SU-DHL-6 (cell line): ENCODE results near the gene FOXF2.

Source experiments
- H2AFZ ChIP-seq: fragments of 200-600 bp; sonication (generic); 2 replicates; pipeline ENCODE4 v1.6.1; 2014; ENCODE audit warnings: low read depth, mild to moderate bottlenecking, moderate library complexity, mixed read lengths, antibody characterized with exemption, low read length; ENCODE audit not compliant: severe bottlenecking
- H3F3A ChIP-seq: fragments of 200-600 bp; shearing (Covaris generic); 2 replicates; pipeline ENCODE4 v1.6.0; 2016; ENCODE audit warnings: antibody characterized with exemption, mild to moderate bottlenecking; ENCODE audit not compliant: insufficient read depth
- H3K27ac ChIP-seq: fragments of 200-600 bp; sonication (generic); 2 replicates; pipeline ENCODE4 v1.5.1; 2016; ENCODE audit warnings: low read depth, mild to moderate bottlenecking, low read length, moderate library complexity, mixed read lengths
- H3K27me3 ChIP-seq: fragments of 200-600 bp; sonication (generic), shearing (Covaris generic); 2 replicates; pipeline ENCODE4 v1.6.0; 2014; ENCODE audit warnings: mild to moderate bottlenecking, low read length
- H3K36me3 ChIP-seq: fragments of 200-600 bp; sonication (generic); 2 replicates; pipeline ENCODE4 v1.6.1; 2014; ENCODE audit warnings: mild to moderate bottlenecking, low read length, mixed read lengths
- H3K4me2 ChIP-seq: fragments of 300-600, 200-600 bp; shearing (Covaris generic), sonication (generic); 2 replicates; pipeline ENCODE4 v1.6.0; 2014; ENCODE audit warnings: low read length, low read depth, mild to moderate bottlenecking; ENCODE audit not compliant: poor library complexity, severe bottlenecking
- H3K4me3 ChIP-seq: fragments of 200-600 bp; sonication (generic); 2 replicates; pipeline ENCODE4 v1.5.1; 2014; ENCODE audit warnings: antibody characterized with exemption, low read length, mild to moderate bottlenecking, mixed read lengths; ENCODE audit not compliant: insufficient read depth, poor library complexity, severe bottlenecking
- H3K79me2 ChIP-seq: fragments of 200-600 bp; sonication (generic); 2 replicates; pipeline ENCODE4 v1.6.1; 2014; ENCODE audit warnings: mild to moderate bottlenecking, low read length, moderate library complexity; ENCODE audit not compliant: insufficient read depth
- H3K9ac ChIP-seq: fragments of 200-600 bp; sonication (generic); 2 replicates; pipeline ENCODE4 v1.7.0; 2014; ENCODE audit warnings: mild to moderate bottlenecking, low read length
- H3K9me2 ChIP-seq: fragments of 200-600 bp; sonication (generic); replicated peaks from 2 replicates; pipeline ENCODE4 v1.6.1; 2014; ENCODE audit warnings: low read length; ENCODE audit not compliant: insufficient read depth
- H3K9me3 ChIP-seq: fragments of 200-600 bp; sonication (generic); 2 replicates; pipeline ENCODE4 v1.6.1; 2014; ENCODE audit warnings: low read length, mixed read lengths; ENCODE audit not compliant: insufficient read depth
- H4K20me1 ChIP-seq: fragments of 200-600 bp; sonication (generic); 2 replicates; pipeline ENCODE4 v1.6.1; 2014; ENCODE audit warnings: low read depth, mild to moderate bottlenecking, antibody characterized with exemption, low read length, moderate library complexity, mixed read lengths
- CTCF ChIP-seq: fragments of 200-600 bp; sonication (generic); IDR thresholded peaks from one replicate; pipeline ENCODE4 v1.5.1; 2017; ENCODE audit warnings: antibody characterized with exemption, mild to moderate bottlenecking, low read length, moderate library complexity; ENCODE audit not compliant: insufficient read depth, poor library complexity, severe bottlenecking
- EZH2phosphoT487 ChIP-seq: fragments of 200-600 bp; sonication (generic), shearing (Covaris generic); conservative IDR thresholded peaks from 2 replicates; pipeline ENCODE4 v1.6.1; 2018; ENCODE audit warnings: mild to moderate bottlenecking, antibody characterized with exemption, low read length, moderate library complexity, mixed read lengths

The FOXF2 gene

DNA sequence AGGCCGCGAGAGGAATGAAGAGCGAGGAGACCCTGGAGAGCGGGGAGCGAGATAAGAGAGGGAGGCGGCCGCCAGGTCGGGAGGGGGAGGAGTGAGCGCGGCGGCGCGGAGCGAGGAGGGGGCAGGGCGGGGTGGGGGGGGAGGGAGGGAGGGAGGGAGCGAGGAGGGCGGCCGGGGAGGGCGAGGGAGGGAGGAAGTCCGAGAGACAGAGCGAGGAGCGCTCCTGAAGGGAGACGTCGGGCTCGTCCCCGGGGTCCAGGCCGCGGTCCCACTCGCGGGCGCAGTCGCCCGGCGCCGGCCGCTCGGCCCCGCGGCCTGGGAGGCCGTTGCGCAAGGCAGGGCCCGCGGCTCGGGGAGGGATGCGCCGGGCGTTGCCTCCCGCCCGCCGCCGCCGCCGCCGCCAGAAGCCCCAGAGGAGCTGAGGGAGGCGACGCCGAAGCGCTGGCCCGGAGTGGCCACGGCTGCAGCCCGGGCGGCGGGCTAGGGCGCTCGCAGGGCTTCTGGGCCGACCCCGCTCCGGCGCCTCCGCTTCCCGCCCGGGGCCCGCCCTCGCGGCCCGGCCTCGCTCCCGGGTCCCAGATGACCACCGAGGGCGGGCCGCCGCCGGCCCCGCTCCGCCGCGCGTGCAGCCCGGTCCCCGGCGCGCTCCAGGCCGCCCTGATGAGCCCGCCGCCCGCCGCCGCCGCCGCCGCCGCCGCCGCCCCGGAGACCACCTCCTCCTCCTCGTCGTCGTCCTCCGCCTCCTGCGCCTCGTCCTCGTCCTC lies at the start of gene FOXF2:
Gene FOXF2, plus strand, starts transcription at position 208 of the 764 bp plus-strand sequence. Its CDS starts 372 bp downstream, at position 580.
- Histone ChIP-seq H3K79me2 (no peaks in the 10 kb centered on the region), H3K4me2 (no peak within 1 kb of the TSS), H3K27ac (no peak within 1 kb of the TSS), H3K36me3 (no peaks in the 10 kb centered on the region), H3K9me3 (no peaks in the 10 kb centered on the region), H3K9me2 (no peaks in the 10 kb centered on the region), H2AFZ (no peak within 1 kb of the TSS), H3K27me3 (no peaks in the 10 kb centered on the region), H3F3A (no peaks in the 10 kb centered on the region), H3K4me3 (no peak within 1 kb of the TSS), H3K9ac (no peak within 1 kb of the TSS), H4K20me1 (no peaks in the 10 kb centered on the region)
- TF ChIP-seq EZH2phosphoT487 (no peak), CTCF (no peak)

GRCh38 chr6:1346101-1346500 lies 43.3 kb upstream of the FOXF2 start:
- no peak overlapping the region for H3K27ac ChIP-seq
- H3K4me3 ChIP-seq = no peak overlapping the region
- H3K36me3 ChIP-seq = no peaks in the 10 kb centered on the region
- TF ChIP-seq EZH2phosphoT487 (no peak), CTCF (no peak)
- no peaks in the 10 kb centered on the region for H3K27me3 ChIP-seq
- no peaks in the 10 kb centered on the region for H4K20me1 ChIP-seq
- no peak overlapping the region for H3K4me2 ChIP-seq
- no peak overlapping the region for H3K9ac ChIP-seq
- no peaks in the 10 kb centered on the region for H3K79me2 ChIP-seq
- H3K9me3 ChIP-seq = 0 out of 2 replicates have a peak, but pooled peaks cover 2% of the 10 kb centered on the region
- no peak overlapping the region for H2AFZ ChIP-seq
- H3K9me2 ChIP-seq = no peaks in the 10 kb centered on the region
- no peaks in the 10 kb centered on the region for H3F3A ChIP-seq

DNA sequence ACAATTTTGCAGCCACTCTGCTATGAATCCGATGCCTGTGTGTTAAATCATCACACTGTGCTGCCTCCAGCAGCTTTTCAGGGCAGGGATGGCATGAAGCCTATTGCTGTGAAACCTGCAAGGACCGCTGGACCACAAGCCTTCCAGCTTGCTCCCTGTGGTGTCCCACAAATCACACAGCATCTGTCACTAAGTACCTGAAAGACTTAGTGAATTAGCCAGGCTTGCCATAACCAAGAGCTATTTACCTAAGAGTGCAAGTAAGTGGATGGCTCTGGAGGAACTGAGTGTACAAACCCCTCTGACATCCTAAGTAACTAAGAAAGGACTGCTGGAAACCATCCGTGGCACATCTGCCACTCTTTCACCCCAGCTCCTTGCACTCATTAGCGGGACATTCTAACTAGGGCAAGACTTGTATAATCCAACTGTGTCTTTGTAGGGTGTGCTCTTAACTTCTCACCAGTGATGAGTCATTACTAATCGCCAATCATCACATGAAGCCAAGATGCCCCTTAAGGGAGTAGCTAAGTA lies 42.8 kb upstream of the FOXF2 start:
- no peaks in the 10 kb centered on the region for H3K36me3 ChIP-seq
- no peak overlapping the region for H2AFZ ChIP-seq
- H3K9me2 ChIP-seq = no peaks in the 10 kb centered on the region
- TF ChIP-seq EZH2phosphoT487 (no peak), CTCF (no peak)
- H3K9me3 ChIP-seq = 0 out of 2 replicates have a peak, but pooled peaks cover 8% of the 10 kb centered on the region
- H3K4me3 ChIP-seq = no peak overlapping the region
- no peaks in the 10 kb centered on the region for H4K20me1 ChIP-seq
- H3K27me3 ChIP-seq = no peaks in the 10 kb centered on the region
- H3K9ac ChIP-seq = no peak overlapping the region
- H3F3A ChIP-seq = no peaks in the 10 kb centered on the region
- no peak overlapping the region for H3K27ac ChIP-seq
- no peak overlapping the region for H3K4me2 ChIP-seq
- no peaks in the 10 kb centered on the region for H3K79me2 ChIP-seq
